ENCODE measurements around the gene CHCHD6. TPM values are rescaled to one million over a fixed set of nuclear protein-coding genes. Genes with fewer than 3 reads are reported as not detected.

The CHCHD6 gene, protein sequence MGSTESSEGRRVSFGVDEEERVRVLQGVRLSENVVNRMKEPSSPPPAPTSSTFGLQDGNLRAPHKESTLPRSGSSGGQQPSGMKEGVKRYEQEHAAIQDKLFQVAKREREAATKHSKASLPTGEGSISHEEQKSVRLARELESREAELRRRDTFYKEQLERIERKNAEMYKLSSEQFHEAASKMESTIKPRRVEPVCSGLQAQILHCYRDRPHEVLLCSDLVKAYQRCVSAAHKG
- total RNA-seq, result 7.1 and 22.1 TPM in 2 replicates

DNA sequence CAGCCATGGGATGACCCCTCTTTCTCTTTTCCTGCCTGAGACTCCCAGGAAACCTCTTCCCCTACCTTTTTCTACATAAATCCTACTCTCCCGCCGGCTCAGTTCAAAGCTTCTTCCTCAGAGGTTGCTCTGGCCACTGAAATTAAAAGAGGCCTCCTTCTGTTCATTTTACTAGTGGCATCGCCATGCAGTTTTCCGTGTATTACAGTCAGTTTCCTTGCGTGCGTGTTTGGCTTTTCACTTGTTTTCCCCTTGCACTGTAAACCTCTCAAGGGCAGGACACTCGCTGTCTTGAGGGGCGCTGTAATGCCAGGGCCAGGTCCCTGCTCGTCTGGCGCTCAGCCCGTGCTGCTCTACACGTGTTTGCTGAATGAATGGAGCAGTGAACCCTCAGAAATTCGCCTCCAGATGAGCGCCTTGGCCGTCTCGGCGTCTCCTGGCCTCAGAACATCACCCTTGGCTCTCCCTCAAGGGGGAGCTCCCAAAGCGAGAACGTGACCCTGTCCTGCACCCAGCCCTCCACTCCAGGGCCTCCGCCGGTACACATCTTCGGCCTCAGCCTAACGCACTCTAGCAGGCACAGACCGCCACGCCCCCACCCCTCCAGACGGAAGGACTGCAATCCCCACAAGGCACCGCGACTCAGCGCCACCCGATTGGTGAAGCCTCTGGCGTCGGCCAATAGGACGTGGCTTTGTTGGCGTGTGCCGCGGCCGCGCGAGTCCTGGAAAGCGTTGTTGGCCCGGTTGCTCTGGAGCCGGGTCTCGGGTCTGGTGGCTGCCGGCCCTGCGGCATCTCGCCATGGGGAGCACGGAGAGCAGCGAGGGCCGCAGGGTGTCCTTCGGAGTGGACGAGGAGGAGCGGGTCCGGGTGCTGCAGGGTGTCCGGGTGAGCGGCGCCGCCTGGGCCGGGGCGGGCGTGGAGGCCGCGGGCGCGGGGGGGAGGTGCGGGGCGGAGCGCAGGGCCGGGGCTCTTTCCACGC, at the start of gene CHCHD6:
Gene CHCHD6 (plus strand): TSS at position 729 of the 982 bp plus-strand sequence. CDS start 73 bp downstream, at position 802.

GRCh38 chr3:126654571-126655383, 49.3 kb upstream of the CHCHD6 start, which contains the start of gene TXNRD3:
TXNRD3 (minus strand) TSS chr3:126655124.

DNA sequence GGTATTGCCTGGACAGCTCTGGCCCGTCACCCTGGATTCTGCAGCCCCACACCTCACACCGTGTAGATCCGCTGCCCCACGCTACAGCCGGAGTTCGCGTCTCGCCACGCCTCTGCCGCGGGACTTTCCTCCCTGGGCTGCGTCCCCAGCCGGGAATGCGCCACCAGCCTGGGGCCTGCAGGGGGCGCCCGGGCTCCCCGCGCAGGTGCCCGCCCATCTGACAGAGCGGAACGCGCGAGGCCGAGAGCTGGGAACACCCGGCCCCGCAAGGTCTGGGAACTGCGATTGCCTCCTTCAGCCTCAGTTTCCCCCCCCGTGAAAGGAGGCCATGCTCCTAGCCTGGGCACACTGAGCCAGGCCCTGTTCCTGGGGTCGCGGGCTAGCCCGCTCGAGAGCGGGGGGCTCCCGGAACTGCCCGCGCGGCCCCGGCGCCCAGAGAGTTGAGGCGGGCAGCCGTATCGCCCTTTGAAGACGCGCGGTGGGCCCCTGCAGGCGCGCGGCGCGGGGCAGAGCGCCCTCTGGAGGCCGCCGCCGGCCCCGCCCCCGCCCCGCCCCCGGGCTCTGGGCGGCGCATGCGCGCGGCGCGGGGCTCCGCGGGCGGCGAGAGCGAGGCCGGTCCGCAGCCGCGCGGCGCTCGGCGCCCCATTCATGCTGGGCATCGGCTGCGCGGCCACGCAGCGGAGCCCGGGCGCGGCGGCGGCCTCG, 278.6 kb downstream of the CHCHD6 start, which contains the start of gene PLXNA1:
Gene PLXNA1 (plus strand): TSS at position 645 of the 705 bp plus-strand sequence. CDS start 5,479 bp downstream, outside the sequence.

Other genes starting within 250 kb of the CHCHD6 start
- 11.8 and 17.5 TPM in 2 replicates for gene ZXDC, start 228.3 kb upstream of the CHCHD6 start, total RNA-seq
- gene UROC1, start 186.5 kb upstream of the CHCHD6 start, total RNA-seq, result not detected in 2 replicates
- gene CHST13, start 180.1 kb upstream of the CHCHD6 start, total RNA-seq, result not detected in 2 replicates
- gene C3orf22, start 145.3 kb upstream of the CHCHD6 start, total RNA-seq, result not detected in 2 replicates
- gene TXNRD3, start 49.1 kb upstream of the CHCHD6 start, total RNA-seq, result 6.7 and 7.1 TPM in 2 replicates

All from epithelial cell of alveolus of lung (primary cell).